SK-N-SH treated with all-trans-retinoic acid at 6 μM for 48 hours (cell line): ENCODE data around the gene ADAMTS20.

ENCODE experiments used
- ATAC-seq: fragments of 200-7000 bp; cut with Tn5 transposase; 3 replicates; pipeline ENCODE4 v1.9.1; 2020; ENCODE audit warnings: mild to moderate bottlenecking, moderate library complexity
- ARNTL ChIP-seq: fragments of 450-650 bp; formaldehyde crosslinking; IDR thresholded peaks from 2 replicates; pipeline ENCODE4 v1.5.0; 2020; ENCODE audit warnings: low read depth, mild to moderate bottlenecking, moderate library complexity, borderline replicate concordance
- BACH2 ChIP-seq: fragments of 250-450 bp; sonication (Bioruptor Pico); IDR thresholded peaks from 2 replicates; pipeline ENCODE4 v1.9.0; 2021; ENCODE audit warnings: mild to moderate bottlenecking, borderline replicate concordance
- CSDC2 ChIP-seq: fragments of 250-450 bp; sonication (Bioruptor Pico); IDR thresholded peaks from 2 replicates; pipeline ENCODE4 v1.5.0; 2020; ENCODE audit warnings: mild to moderate bottlenecking, moderate library complexity
- ESRRG ChIP-seq: fragments of 250-450 bp; sonication (Bioruptor Pico); IDR thresholded peaks from 2 replicates; pipeline ENCODE4 v1.6.1; 2021; ENCODE audit warnings: mild to moderate bottlenecking
- GLIS3 ChIP-seq: fragments of 250-450 bp; sonication (Bioruptor Pico); IDR thresholded peaks from 2 replicates; pipeline ENCODE4 v1.5.0; 2020; ENCODE audit warnings: mild to moderate bottlenecking, moderate library complexity
- ISL1 ChIP-seq: fragments of 250-450 bp; sonication (Bioruptor Pico); IDR thresholded peaks from 2 replicates; pipeline ENCODE4 v2.1.2; 2022; ENCODE audit warnings: mild to moderate bottlenecking, moderate library complexity
- OSR1 ChIP-seq: fragments of 250-450 bp; sonication (Bioruptor Pico); IDR thresholded peaks from 2 replicates; pipeline ENCODE4 v1.8.0; 2022; ENCODE audit warnings: moderate library complexity, mild to moderate bottlenecking, inconsistent platforms
- PPARA ChIP-seq: fragments of 250-450 bp; sonication (Bioruptor Pico); IDR thresholded peaks from 2 replicates; pipeline ENCODE4 v1.5.0; 2020; ENCODE audit warnings: mild to moderate bottlenecking, borderline replicate concordance
- RARB ChIP-seq: fragments of 250-450 bp; sonication (Bioruptor Pico); IDR thresholded peaks from 2 replicates; pipeline ENCODE4 v1.8.0; 2021; ENCODE audit warnings: mild to moderate bottlenecking, moderate library complexity
- SNAI2 ChIP-seq: fragments of 250-450 bp; sonication (Bioruptor Pico); IDR thresholded peaks from 2 replicates; pipeline ENCODE4 v1.5.0; 2020; ENCODE audit warnings: mild to moderate bottlenecking, moderate library complexity
- TCF4 ChIP-seq: fragments of 250-450 bp; sonication (Bioruptor Pico); IDR thresholded peaks from 2 replicates; pipeline ENCODE4 v1.8.0; 2021; ENCODE audit warnings: mild to moderate bottlenecking, moderate library complexity, borderline replicate concordance
- TOX ChIP-seq: fragments of 250-450 bp; sonication (Bioruptor Pico); IDR thresholded peaks from 2 replicates; pipeline ENCODE4 v1.8.0; 2021; ENCODE audit warnings: mild to moderate bottlenecking, moderate library complexity, borderline replicate concordance
- ZFP3 ChIP-seq: fragments of 250-450 bp; sonication (Bioruptor Pico); IDR thresholded peaks from 2 replicates; pipeline ENCODE4 v1.5.0; 2020; ENCODE audit warnings: mild to moderate bottlenecking, moderate library complexity
- ZFP30 ChIP-seq: fragments of 450-650 bp; formaldehyde crosslinking; IDR thresholded peaks from 2 replicates; pipeline ENCODE4 v1.5.0; 2022; ENCODE audit warnings: mild to moderate bottlenecking, moderate library complexity
- ZNF565 ChIP-seq: fragments of 450-650 bp; formaldehyde crosslinking; conservative IDR thresholded peaks from 2 replicates; pipeline ENCODE4 v1.5.0; 2020; ENCODE audit warnings: low read depth, mild to moderate bottlenecking, moderate library complexity
- ZNF70 ChIP-seq: fragments of 450-650 bp; formaldehyde crosslinking; IDR thresholded peaks from 2 replicates; pipeline ENCODE4 v1.5.0; 2020; ENCODE audit warnings: mild to moderate bottlenecking, moderate library complexity
- ZNF8 ChIP-seq: fragments of 450-650 bp; formaldehyde crosslinking; IDR thresholded peaks from 2 replicates; pipeline ENCODE4 v1.5.0; 2020; ENCODE audit warnings: mild to moderate bottlenecking, moderate library complexity
- TF ChIP-seq, protein P1 (sequence below): fragments of 250-450 bp; sonication (Bioruptor Pico); IDR thresholded peaks from 2 replicates; pipeline ENCODE4 v1.8.0; 2021; ENCODE audit warnings: low read depth, mild to moderate bottlenecking, moderate library complexity, borderline replicate concordance
- TF ChIP-seq, protein P2 (sequence below): fragments of 250-450 bp; sonication (Bioruptor Pico); IDR thresholded peaks from 2 replicates; pipeline ENCODE4 v1.5.1; 2020; ENCODE audit warnings: low read depth, mild to moderate bottlenecking, moderate library complexity
- TF ChIP-seq, protein P3 (sequence below): fragments of 250-450 bp; sonication (Bioruptor Pico); IDR thresholded peaks from 2 replicates; pipeline ENCODE4 v1.5.1; 2021; ENCODE audit warnings: mild to moderate bottlenecking, moderate library complexity
- TF ChIP-seq, protein P4 (sequence below): fragments of 250-450 bp; sonication (Bioruptor Pico); IDR thresholded peaks from 2 replicates; pipeline ENCODE4 v1.5.0; 2020; ENCODE audit warnings: mild to moderate bottlenecking, moderate library complexity
- TF ChIP-seq, protein P5 (sequence below): fragments of 250-450 bp; sonication (Bioruptor Pico); IDR thresholded peaks from 2 replicates; pipeline ENCODE4 v1.8.0; 2020; ENCODE audit warnings: mild to moderate bottlenecking, moderate library complexity, borderline replicate concordance

Gene ADAMTS20

DNA sequence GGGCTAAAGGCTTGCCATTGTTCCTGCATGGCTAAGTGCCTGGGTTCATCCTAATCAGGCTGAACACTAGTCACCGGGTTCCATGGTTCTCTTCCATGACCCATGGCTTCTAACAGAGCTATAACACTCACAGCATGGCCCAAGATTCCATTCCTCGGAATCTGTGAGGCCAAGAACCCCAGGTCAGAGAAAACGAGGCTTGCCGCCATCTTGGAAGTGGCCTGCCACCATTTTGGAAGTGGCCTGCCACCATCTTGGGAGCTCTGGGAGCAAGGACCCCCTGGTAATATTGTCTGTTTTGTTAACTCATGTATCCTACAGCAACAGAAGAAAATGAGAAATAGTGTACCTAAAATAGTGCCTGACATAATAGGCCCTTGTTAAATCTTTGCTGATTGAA, 92.7 kb downstream of the ADAMTS20 start:
- ATAC-seq, result no peak
- TF ChIP-seq ZFP30 (CRISPR knock-in tag), result no peak
- TF ChIP-seq RARB (CRISPR knock-in tag), result no peak
- no peak for TF ChIP-seq ARNTL (CRISPR knock-in tag)
- TF ChIP-seq ZNF565 (CRISPR knock-in tag), result no peak
- TF ChIP-seq ESRRG, result no peak
- TF ChIP-seq BACH2 (CRISPR knock-in tag), result no peak
- TF ChIP-seq TOX, result no peak
- no peak for TF ChIP-seq GLIS3
- TF ChIP-seq, protein P1, sequence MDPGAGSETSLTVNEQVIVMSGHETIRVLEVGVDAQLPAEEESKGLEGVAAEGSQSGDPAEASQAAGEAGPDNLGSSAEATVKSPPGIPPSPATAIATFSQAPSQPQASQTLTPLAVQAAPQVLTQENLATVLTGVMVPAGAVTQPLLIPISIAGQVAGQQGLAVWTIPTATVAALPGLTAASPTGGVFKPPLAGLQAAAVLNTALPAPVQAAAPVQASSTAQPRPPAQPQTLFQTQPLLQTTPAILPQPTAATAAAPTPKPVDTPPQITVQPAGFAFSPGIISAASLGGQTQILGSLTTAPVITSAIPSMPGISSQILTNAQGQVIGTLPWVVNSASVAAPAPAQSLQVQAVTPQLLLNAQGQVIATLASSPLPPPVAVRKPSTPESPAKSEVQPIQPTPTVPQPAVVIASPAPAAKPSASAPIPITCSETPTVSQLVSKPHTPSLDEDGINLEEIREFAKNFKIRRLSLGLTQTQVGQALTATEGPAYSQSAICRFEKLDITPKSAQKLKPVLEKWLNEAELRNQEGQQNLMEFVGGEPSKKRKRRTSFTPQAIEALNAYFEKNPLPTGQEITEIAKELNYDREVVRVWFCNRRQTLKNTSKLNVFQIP (CRISPR knock-in tag), result no peak
- no peak for TF ChIP-seq ISL1 (CRISPR knock-in tag)
- TF ChIP-seq, protein P2, sequence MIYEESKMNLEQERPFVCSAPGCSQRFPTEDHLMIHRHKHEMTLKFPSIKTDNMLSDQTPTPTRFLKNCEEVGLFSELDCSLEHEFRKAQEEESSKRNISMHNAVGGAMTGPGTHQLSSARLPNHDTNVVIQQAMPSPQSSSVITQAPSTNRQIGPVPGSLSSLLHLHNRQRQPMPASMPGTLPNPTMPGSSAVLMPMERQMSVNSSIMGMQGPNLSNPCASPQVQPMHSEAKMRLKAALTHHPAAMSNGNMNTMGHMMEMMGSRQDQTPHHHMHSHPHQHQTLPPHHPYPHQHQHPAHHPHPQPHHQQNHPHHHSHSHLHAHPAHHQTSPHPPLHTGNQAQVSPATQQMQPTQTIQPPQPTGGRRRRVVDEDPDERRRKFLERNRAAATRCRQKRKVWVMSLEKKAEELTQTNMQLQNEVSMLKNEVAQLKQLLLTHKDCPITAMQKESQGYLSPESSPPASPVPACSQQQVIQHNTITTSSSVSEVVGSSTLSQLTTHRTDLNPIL (CRISPR knock-in tag), result no peak
- no peak for TF ChIP-seq PPARA (CRISPR knock-in tag)
- no peak for TF ChIP-seq ZNF8 (CRISPR knock-in tag)
- TF ChIP-seq, protein P3, sequence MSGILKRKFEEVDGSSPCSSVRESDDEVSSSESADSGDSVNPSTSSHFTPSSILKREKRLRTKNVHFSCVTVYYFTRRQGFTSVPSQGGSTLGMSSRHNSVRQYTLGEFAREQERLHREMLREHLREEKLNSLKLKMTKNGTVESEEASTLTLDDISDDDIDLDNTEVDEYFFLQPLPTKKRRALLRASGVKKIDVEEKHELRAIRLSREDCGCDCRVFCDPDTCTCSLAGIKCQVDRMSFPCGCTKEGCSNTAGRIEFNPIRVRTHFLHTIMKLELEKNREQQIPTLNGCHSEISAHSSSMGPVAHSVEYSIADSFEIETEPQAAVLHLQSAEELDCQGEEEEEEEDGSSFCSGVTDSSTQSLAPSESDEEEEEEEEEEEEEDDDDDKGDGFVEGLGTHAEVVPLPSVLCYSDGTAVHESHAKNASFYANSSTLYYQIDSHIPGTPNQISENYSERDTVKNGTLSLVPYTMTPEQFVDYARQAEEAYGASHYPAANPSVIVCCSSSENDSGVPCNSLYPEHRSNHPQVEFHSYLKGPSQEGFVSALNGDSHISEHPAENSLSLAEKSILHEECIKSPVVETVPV (CRISPR knock-in tag), result no peak
- TF ChIP-seq, protein P4, sequence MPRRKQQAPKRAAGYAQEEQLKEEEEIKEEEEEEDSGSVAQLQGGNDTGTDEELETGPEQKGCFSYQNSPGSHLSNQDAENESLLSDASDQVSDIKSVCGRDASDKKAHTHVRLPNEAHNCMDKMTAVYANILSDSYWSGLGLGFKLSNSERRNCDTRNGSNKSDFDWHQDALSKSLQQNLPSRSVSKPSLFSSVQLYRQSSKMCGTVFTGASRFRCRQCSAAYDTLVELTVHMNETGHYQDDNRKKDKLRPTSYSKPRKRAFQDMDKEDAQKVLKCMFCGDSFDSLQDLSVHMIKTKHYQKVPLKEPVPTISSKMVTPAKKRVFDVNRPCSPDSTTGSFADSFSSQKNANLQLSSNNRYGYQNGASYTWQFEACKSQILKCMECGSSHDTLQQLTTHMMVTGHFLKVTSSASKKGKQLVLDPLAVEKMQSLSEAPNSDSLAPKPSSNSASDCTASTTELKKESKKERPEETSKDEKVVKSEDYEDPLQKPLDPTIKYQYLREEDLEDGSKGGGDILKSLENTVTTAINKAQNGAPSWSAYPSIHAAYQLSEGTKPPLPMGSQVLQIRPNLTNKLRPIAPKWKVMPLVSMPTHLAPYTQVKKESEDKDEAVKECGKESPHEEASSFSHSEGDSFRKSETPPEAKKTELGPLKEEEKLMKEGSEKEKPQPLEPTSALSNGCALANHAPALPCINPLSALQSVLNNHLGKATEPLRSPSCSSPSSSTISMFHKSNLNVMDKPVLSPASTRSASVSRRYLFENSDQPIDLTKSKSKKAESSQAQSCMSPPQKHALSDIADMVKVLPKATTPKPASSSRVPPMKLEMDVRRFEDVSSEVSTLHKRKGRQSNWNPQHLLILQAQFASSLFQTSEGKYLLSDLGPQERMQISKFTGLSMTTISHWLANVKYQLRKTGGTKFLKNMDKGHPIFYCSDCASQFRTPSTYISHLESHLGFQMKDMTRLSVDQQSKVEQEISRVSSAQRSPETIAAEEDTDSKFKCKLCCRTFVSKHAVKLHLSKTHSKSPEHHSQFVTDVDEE (CRISPR knock-in tag), result no peak
- no peak for TF ChIP-seq TCF4 (CRISPR knock-in tag)
- TF ChIP-seq OSR1 (CRISPR knock-in tag), result no peak
- TF ChIP-seq CSDC2 (CRISPR knock-in tag), result no peak

DNA sequence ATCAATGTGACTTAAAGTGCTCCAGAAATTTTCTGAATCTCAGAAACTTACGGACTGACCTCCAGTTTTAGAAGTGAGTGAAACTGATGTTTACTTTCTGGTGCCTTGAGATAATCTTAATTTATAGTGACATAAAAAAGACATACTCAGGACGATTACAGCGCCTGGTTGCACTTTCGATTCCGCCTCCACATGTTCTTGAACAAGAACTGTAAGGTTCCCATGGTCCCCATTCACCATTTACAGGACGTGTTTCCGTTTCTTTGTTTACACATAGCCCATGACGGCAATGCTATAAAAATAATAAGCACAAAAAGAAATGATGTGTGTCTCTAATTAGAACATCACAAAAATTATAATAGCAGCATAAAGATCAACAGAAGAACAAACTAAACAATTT, 98.2 kb downstream of the ADAMTS20 start:
- TF ChIP-seq ZNF8 (CRISPR knock-in tag) (no peak), ISL1 (CRISPR knock-in tag) (no peak), ZNF565 (CRISPR knock-in tag) (no peak), ZFP30 (CRISPR knock-in tag) (no peak)
- ATAC-seq, result no peak

DNA sequence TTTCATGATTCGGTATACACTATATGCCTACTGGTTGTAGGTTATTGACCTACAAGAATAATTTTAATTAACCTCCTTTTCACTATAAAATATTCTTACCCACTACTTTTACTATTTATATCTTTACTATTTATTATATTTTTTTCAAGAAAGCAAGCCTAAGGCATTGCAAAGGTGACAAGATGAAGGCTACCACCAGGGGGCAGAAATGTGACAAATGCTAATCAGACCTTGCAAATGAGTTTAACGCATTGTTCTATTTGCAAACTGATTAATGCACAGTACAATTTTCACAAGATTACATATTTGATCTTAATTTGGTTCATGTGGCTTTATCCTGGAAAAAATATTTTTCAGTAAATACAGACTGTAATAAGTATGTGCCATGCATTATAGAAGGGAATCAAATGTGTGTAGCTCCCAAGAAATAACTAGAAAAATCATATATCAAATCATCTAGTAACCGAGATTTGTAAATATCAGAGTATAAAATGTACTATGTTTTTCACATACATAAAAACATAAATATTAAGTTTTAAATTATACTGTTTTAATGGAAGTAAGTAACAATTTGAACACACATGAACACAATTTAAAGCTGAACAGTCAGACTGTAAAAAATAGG, 107.0 kb downstream of the ADAMTS20 start:
- peak; percentile 62; the same call in 2 of the 3 replicates for ATAC-seq
- TF ChIP-seq, protein P4 (CRISPR knock-in tag), result no peak
- no peak for TF ChIP-seq ZFP3
- TF ChIP-seq, protein P5, sequence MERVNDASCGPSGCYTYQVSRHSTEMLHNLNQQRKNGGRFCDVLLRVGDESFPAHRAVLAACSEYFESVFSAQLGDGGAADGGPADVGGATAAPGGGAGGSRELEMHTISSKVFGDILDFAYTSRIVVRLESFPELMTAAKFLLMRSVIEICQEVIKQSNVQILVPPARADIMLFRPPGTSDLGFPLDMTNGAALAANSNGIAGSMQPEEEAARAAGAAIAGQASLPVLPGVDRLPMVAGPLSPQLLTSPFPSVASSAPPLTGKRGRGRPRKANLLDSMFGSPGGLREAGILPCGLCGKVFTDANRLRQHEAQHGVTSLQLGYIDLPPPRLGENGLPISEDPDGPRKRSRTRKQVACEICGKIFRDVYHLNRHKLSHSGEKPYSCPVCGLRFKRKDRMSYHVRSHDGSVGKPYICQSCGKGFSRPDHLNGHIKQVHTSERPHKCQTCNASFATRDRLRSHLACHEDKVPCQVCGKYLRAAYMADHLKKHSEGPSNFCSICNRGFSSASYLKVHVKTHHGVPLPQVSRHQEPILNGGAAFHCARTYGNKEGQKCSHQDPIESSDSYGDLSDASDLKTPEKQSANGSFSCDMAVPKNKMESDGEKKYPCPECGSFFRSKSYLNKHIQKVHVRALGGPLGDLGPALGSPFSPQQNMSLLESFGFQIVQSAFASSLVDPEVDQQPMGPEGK, result no peak
- TF ChIP-seq ESRRG, result no peak
- TF ChIP-seq SNAI2, result no peak
- no peak for TF ChIP-seq ZNF70 (CRISPR knock-in tag)
- TF ChIP-seq, protein P1 (CRISPR knock-in tag), result no peak
- no peak for TF ChIP-seq BACH2 (CRISPR knock-in tag)
- TF ChIP-seq, all 23 proteins: peak for 0
